Thoracic aorta (tissue), 2 donors: Measurements from ENCODE around the gene IL1A. TPM values are rescaled to one million over a fixed set of nuclear protein-coding genes. Genes with fewer than 3 reads are reported as not detected.
"Not testable (repeated sequence)": the region's sequence is repeated elsewhere in the genome, so short reads cannot be mapped to it uniquely, and the experiment has no call there.

Experiments used
- ATAC-seq: fragments of 150-250 bp; one replicate; pipeline ENCODE4 v1.8.0; 2017; ENCODE audit warnings: low read depth; ENCODE audit not compliant: insufficient number of reproducible peaks, low FRiP score
- DNase-seq: peaks from one replicate; pipeline ENCODE4 v3.0.0-alpha.2; 2020; ENCODE audit warnings: low spot score
- H3K27ac ChIP-seq, 2 donors: fragments of 200-600 bp; sonication (generic); 1 replicate in 1 of 2; 2 replicates in 1 of 2; pipeline ENCODE4 v1.5.1; 2016; ENCODE audit warnings: mild to moderate bottlenecking in 2 of 2, moderate library complexity in 2 of 2
- H3K27me3 ChIP-seq: fragments of 200-600 bp; sonication (generic); replicated peaks from 2 replicates; pipeline ENCODE4 v1.6.0; 2016; ENCODE audit warnings: mild to moderate bottlenecking; ENCODE audit not compliant: insufficient read depth
- H3K36me3 ChIP-seq: fragments of 200-600 bp; sonication (generic); one replicate; pipeline ENCODE4 v1.5.1; 2016
- H3K4me1 ChIP-seq, 2 donors: fragments of 200-600 bp; sonication (generic); 1 replicate in 1 of 2; 2 replicates in 1 of 2; pipeline versions ENCODE4 v1.5.1 to v1.6.0; 2016; ENCODE audit warnings: low read depth in 2 of 2, mild to moderate bottlenecking in 1 of 2; ENCODE audit not compliant: control insufficient read depth in 1 of 2
- H3K4me3 ChIP-seq: fragments of 200-600 bp; sonication (generic); 2 replicates; pipeline ENCODE4 v1.5.1; 2016; ENCODE audit warnings: mild to moderate bottlenecking
- H3K9me3 ChIP-seq: fragments of 200-600 bp; sonication (generic); 2 replicates; pipeline ENCODE4 v1.5.1; 2016
- CTCF ChIP-seq: fragments of 200-600 bp; sonication (generic); IDR thresholded peaks from one replicate; pipeline ENCODE4 v1.5.1; 2019; ENCODE audit warnings: antibody characterized with exemption
- total RNA-seq, 2 donors: library from RNA; depleted of rRNA; stranded (reverse); fragments of >200 nt; gene quantifications; one replicate each; pipeline versions ENCODE4 v1.1.0 to v1.2.3, GENCODE V29; 2016

Gene IL1A
- under 1 TPM in 1 of 2 donors, not detected in 1; 0.56 TPM for total RNA-seq

GRCh38 chr2:112784199-112785189 is at the start of gene IL1A:
TSS of gene IL1A (minus strand) at chr2:112784493. CDS start at chr2:112783770, 723 bp downstream.
- Histone ChIP-seq H3K9me3 (no peaks in the 10 kb centered on the region), H3K27ac (no peak within 1 kb of the TSS), H3K4me1 (no peaks in the 10 kb centered on the region), H3K27me3 (no peaks in the 10 kb centered on the region), H3K36me3 (no peaks in the 10 kb centered on the region), H3K4me3 (no peak within 1 kb of the TSS)
- TF ChIP-seq CTCF: no peak
- ATAC-seq (no peak), DNase-seq (no peak)

DNA sequence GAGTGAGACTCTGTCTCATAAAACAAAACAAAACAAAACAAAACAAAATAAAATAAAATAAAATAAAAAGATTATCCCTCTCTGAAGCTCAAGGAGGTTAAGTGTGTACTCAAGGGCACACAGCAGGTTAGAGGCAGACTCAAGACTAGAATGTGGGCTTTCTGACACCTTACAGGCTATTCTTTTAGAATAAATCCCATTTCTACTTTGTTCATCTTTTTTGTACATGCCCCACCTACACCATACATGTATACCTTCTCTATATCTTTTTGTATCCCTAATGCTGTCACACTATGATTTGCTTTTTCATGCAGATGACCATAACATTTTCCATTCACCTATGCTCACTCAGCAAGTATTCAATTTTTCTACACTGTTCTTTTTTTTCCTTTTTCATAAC is 49.7 kb upstream of the IL1A start:
- no peak for ATAC-seq
- TF ChIP-seq CTCF: no peak
- Histone ChIP-seq H3K9me3 (no peaks in the 10 kb centered on the region), H3K36me3 (no peaks in the 10 kb centered on the region), H3K27me3 (no peaks in the 10 kb centered on the region), H3K4me1 (no peaks in the 10 kb centered on the region), H3K4me3 (no peak overlapping the region), H3K27ac (no peak overlapping the region)
- DNase-seq: no peak

DNA sequence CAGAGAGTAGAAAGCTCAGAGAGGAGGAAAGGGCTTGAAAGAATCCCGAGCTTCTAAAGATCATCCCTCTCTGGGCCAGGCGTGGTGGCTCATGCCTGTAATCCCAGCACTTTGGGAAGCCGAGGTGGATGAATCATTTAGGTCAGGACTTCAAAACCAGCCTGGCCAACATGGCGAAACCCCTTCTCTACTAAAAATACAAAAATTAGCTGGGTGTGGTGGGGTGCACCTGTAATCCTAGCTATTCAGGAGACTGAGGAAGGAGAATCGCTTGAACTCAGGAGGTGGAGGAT is 49.3 kb upstream of the IL1A start:
- not testable (repeated sequence) for H3K27ac ChIP-seq, H3K4me1 ChIP-seq, DNase-seq, H3K4me3 ChIP-seq, H3K9me3 ChIP-seq, H3K36me3 ChIP-seq, H3K27me3 ChIP-seq, ATAC-seq

DNA sequence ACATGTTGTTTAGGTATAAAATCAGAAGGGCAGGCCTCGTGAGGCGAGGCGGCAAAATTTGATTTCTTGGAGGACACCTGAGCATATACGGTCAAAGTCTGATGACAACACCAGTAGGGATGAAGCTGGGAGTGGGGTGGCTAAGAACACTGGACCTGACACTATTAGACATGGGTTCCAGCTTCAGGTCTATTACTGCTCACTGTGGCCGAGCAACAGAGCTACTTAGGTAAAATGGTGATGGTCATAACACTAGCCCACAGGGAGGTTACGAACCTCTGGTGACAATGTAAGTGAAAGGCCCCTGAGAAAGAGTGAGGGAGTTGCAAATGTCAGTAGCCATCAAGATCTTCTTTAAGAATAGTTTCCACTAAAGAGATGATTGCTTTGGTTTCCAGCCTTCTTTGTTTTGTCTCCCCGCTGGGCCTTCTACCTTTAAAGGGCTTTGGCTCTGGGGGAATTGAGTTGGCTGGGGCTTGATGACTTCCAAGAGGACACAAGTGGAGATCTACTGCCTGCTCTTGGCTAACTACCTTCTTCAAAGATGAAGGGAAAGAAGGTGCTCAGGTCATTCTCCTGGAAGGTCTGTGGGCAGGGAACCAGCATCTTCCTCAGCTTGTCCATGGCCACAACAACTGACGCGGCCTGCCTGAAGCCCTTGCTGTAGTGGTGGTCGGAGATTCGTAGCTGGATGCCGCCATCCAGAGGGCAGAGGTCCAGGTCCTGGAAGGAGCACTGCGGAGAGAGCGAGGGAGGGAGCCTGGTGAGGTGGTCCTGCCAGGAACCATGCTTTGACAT is 48.7 kb upstream of the IL1A start:
- Histone ChIP-seq H3K4me3 (no peak overlapping the region), H3K27ac (no peak overlapping the region), H3K9me3 (no peaks in the 10 kb centered on the region), H3K27me3 (no peaks in the 10 kb centered on the region), H3K4me1 (no peaks in the 10 kb centered on the region), H3K36me3 (no peaks in the 10 kb centered on the region)
- TF ChIP-seq CTCF: no peak
- ATAC-seq (no peak), DNase-seq (no peak)

- ATAC-seq (no peak), DNase-seq (no peak)
- Histone ChIP-seq H3K4me1 (no peaks in the 10 kb centered on the region), H3K36me3 (no peaks in the 10 kb centered on the region), H3K4me3 (no peak overlapping the region), H3K9me3 (no peaks in the 10 kb centered on the region), H3K27ac (no peak overlapping the region), H3K27me3 (no peaks in the 10 kb centered on the region)
- no peak for TF ChIP-seq CTCF
These were observed 47.9 kb upstream of the IL1A start for GRCh38 chr2:112831946-112832840.
